CD4-positive, alpha-beta T cell treated with Interleukin-4 for 1 hour (primary cell): ENCODE results near the gene SOWAHA.
A peak's percentile ranks its signal among the peaks of the same experiment; 100 is the strongest.
"Not testable (repeated sequence)": the region's sequence is repeated elsewhere in the genome, so short reads cannot be mapped to it uniquely, and the experiment has no call there.

Experiments
- DNase-seq, 2 donors: peaks; one replicate each; pipeline ENCODE4 v3.0.0-alpha.2; 2020 to 2022

The SOWAHA gene

DNA sequence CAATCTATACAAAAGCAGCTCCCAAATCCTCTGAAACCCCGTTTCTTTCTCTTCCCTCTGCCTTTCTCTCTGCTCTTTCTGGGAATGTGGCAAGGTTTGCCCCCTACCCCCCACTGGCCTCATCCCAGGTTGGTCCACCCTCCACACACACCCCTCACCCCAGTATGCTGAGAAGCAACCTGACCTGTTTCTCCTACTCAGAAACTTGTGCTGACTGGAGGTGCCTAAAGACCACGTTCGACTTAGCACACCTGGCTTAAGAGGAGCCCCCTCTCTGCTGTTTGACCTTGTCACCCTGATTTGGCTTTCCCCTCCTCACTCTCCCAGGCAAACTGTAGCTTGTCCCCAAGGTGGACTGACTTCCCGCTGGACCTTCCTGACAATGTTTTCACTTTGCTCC lies 35.0 kb upstream of the SOWAHA start:
- DNase-seq: no peak

DNA sequence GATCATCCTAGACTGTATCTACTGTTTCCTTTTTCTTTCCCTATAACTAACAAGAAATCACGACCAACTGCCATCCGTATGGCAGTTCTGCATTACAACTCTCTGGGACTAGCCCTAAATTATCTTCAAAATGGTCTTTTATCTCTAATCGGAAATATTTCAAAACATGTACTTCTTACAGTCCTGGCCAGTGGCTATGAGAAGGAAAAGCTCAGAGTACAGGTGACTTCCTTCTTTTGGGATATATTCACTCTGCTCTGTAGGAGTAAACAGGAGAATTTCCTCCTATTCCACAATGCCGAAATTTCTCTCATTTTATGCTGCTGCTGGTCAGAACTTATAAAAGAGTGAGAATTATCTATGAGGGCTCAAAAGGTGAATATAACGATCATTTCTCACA lies 34.2 kb upstream of the SOWAHA start:
- DNase-seq: no peak

DNA sequence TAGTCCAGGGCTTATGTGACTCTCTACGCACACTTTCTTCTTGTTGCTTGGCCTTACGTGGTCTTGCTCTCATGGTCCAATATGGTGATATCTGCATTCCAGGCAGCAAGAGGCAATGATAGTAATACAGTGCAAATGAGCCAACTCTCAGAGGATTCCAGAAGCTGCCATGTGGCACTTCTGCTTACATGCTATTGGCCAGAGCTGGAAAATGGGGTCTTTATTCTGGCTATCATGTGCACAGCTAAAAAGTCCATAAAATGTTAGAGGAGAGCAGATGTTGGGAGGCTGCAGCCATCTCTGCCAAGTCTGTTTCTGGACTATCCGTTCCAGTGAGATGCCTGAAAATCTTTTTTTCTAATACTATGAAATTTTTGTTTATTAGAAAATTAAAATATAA lies 33.1 kb upstream of the SOWAHA start:
- no peak for DNase-seq

DNA sequence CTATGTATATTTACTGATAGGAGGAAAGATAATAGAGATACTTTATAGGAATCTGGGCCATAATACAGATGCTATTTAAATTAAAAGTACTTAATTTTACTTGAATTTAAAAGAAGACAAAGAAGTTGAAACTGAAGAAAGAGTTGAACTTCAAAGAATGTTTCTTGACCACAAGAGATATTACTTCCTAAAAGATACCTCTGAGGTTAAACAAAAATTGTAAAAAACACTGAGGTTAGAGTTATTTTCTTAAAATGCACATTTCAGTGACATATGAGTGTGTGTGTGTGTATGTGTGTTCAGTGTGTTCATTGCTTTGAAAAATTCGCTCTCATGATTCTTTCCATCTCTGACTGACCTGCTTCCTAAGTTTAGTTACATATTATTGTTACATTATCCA lies 32.5 kb upstream of the SOWAHA start:
- peak in 1 of 2 donors; percentile 14 for DNase-seq

- DNase-seq: no peak
Measured at GRCh38 chr5:132781029-132781428, 32.1 kb upstream of the SOWAHA start.

DNA sequence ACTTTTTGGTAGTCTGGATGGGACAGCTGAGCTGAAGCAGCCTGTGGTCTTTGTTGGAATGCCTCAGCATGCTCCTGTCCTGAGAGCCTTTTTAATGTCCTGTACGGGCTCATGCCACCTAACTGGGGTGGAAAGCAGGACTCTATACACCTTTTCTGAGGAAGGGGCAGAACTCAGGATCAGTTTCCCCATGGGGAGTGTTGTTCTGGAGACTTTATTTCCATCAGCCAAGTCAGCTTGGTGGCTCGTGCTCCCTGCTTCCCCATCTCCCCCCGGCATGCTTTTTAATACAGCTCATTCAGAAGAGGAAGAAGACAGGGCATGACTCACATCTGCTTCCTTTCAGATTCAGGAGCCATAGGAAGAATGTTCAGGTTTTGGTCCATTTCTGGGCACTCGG lies 31.0 kb upstream of the SOWAHA start:
- DNase-seq: peak in 1 of 2 donors; percentile 11

- no peak for DNase-seq
Measured at GRCh38 chr5:132785365-132785764, 27.7 kb upstream of the SOWAHA start.

DNA sequence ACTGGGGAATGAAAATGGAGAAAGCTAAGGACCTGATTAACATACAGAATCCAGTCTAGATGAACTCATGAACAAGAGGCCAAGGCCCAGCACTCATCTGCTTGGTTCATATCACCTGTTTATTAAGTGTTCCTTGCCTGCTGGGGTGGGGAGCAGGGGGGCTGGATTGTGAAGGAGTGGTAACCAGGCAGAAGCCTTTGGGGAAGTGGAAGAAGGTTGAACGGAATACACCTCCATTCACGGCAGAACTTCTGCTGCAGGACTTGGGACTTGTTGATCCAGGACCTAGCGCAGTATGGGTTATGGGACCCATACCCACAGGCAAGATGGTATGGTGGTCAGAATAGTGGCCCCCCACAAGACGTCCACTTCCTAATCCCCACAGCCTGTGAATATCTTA lies 27.2 kb upstream of the SOWAHA start:
- no peak for DNase-seq

DNA sequence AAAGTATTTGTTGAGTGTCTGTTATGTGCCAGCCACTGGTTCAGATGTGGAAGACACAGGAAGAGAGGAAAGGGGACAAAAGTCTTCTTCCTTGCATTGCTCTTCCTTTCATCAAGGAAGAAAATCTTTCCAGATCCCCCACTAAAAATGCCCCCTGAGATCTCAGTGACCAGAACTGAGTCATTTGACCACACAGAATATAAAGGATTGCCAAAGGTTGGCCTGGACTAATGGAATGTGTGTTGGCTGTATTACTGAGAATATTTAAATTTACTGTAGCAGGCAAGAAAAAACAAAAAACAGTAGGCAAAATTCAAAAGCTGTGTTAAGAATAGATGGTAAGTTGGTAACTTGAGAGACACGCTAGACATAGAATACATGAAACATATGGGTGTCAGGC lies 26.0 kb upstream of the SOWAHA start:
- DNase-seq: no peak

DNA sequence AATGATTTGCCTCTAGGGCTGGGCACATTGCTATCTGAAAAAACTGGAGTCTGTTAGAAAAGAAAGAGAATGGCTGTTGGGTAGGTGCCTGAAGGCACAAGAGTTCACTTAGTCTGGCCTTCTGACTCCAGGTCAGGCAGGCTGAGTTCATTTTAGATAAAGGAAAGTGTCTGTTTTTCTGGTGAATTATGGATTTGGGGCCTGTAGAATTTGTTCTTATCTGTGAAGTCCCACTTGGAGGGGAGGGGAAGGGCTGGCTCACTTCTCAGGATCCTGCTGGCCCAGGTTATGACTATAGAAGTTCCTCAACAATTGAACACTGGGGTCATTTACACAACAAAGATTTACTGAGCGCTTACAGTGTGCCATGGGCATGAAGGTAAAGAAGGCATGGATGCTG lies 24.6 kb upstream of the SOWAHA start:
- no peak for DNase-seq

DNA sequence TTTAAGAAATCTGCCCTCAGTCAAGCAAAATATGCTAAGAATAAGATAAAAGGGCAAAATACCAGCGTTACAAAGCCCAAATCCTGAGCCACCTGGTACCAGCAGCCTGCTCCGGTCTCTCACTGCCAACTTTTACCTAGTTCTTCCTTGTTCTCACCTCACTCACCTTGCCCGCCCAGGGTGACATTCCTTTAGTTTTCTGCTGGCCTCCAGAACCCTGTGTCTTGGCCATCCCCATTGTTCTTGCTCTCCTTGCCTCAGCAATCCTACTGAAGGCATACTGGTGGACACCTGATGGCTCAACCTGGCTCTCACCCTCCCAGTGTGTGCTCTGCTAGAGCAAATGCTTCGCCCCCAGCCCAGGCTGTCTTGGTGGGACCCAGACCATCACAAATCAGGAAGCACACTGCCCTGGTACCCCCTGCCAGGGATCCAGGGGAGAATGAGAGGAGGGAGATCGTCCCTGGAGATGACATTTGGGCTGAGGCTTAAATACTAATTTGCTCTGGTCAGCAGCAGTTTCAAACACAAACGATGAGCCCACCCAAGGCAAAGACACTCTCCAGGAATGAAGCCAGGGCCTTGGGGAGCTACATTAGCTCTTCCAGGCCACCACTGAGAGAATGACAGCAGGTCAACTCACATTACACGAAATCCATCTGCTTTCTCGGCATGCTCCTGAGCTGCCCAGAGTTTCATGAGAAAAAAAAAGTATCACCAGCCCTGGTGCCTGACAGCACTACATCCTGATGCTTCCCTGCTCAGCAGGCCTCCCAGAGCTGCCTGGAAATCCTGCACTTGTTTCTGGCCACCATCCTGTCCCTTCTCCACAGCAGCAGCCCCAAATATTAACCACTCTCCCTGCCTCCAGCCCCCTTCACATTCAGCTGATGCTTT lies 23.9 kb upstream of the SOWAHA start:
- DNase-seq: no peak

DNA sequence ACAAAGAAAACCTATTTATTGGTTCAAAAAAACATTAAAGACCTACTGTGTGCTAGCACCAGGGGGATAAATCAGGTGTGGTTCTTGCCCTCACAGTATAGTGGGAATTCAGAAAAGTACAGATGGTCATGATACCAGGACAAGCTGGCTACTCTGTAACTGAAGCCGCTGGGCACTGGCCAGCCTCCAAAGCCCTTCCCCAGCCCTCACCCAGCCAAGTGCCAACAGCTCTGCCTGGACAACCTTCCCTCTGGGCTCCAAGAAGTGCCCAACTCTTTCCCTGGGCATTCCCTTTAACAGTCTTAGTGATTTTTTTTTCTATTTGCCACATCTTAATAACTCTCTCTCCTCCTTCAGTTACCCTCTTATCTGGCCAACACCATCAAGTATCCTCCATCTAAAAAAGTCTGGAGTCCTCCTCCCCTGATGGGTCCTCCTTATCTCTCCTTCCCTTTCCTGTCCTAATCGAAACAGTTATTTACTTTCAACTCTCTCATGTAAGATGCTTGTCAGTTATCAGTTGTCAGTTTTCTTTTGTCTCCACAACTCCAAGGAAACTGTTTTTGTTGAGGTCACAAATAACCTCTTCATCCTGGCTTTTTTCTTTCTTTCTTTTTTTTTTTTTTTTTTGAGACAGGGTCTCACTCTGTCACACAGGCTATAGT lies 22.8 kb upstream of the SOWAHA start:
- DNase-seq: no peak

- no peak for DNase-seq
Measured at GRCh38 chr5:132791026-132791425, 22.1 kb upstream of the SOWAHA start.

DNA sequence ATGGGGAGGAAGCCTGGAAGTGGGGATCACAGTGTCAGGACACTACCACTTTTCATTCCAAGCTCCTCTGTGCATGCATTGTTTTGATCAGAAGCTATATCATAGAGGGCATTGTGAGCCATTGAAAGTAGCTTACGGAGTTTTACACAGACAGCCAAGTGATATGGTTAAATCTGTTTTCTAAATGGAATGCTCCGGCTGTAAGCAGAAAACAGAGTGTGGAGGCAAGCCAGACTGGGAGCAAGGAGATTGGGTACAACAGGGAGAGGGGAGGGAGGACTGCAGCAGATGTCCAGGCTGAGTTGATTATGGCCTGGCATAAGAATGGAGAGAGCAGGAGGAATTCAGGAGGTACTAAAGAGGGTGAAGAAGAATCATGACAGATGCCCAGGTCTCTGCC lies 15.5 kb upstream of the SOWAHA start:
- DNase-seq: no peak

- DNase-seq: no peak
Measured at GRCh38 chr5:132799392-132799791, 13.7 kb upstream of the SOWAHA start.

- DNase-seq: no peak
Measured at GRCh38 chr5:132800545-132800944, 12.6 kb upstream of the SOWAHA start.

GRCh38 chr5:132802044-132802684 lies 10.9 kb upstream of the SOWAHA start:
- no peak for DNase-seq

DNA sequence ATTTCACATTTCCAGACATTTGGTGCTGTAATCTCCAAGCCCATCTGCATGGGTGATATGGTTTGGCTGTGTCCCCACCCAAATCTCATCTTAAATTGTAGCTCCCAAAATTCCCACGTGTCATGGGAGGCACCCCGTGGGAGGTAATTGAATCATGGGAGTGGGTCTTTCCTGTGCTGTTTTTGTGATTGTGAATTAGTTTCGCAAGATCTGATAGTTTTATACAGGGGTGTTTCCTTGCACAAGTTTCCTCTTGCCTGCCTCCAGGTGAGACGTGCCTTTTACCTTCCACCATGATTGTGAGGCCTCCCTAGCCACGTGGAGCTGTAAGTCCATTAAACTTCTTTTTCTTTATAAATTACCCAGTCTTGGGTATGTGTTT lies 10.4 kb upstream of the SOWAHA start:
- DNase-seq: not testable (repeated sequence)

- DNase-seq: not testable (repeated sequence)
Measured at GRCh38 chr5:132804219-132804618, 8.9 kb upstream of the SOWAHA start.

- not testable (repeated sequence) for DNase-seq
Measured at GRCh38 chr5:132805872-132806271, 7.2 kb upstream of the SOWAHA start.

DNA sequence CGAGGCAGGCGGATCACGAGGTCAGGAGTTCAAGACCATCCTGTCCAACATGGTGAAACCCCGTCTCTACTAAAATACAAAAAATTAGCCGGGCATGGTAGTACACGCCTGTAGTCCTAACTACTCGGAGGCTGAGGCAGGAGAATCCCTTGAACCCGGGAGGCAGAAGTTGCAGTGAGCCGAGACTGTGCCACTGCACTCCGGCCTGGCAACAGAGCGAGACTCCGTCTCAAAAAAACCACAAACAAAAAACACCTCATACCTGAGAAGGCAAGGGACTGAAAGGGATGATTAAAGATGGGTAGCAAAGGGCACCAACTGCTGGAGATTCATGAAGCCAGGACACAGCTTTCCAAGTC lies 6.3 kb upstream of the SOWAHA start:
- DNase-seq: not testable (repeated sequence)

- DNase-seq: no peak
Measured at GRCh38 chr5:132807163-132807838, 5.8 kb upstream of the SOWAHA start.

- DNase-seq: no peak
Measured at GRCh38 chr5:132808448-132808847, 4.7 kb upstream of the SOWAHA start.
